Activated CD8-positive, alpha-beta T cell treated with anti-CD3 and anti-CD28 coated beads for 36 hours (primary cell): Measurements from ENCODE around the gene DAPK2. TPM values are rescaled to one million over a fixed set of nuclear protein-coding genes. Genes with fewer than 3 reads are reported as not detected.
A peak's percentile ranks its signal among the peaks of the same experiment; 100 is the strongest.

Experiments used
- ATAC-seq: fragments of 200-7000 bp; cut with Tn5 transposase; one replicate; pipeline ENCODE4 v1.10.0; 2021; ENCODE audit warnings: mild to moderate bottlenecking, moderate library complexity
- CTCF ChIA-PET: fragments of 350-600 bp; sonication (Branson Sonifier 250); formaldehyde crosslinking; loops from one replicate; lab custom pipeline; 2021; ENCODE audit warnings: antibody characterized with exemption; lab: Charles Lee
- POLR2A ChIA-PET: fragments of 350-600 bp; sonication (Branson Sonifier 250); formaldehyde crosslinking; loops from one replicate; lab custom pipeline; 2021; ENCODE audit warnings: antibody characterized with exemption; lab: Charles Lee
- DNase-seq: peaks from one replicate; pipeline ENCODE4 v3.0.0-alpha.2; 2020
- H3K27ac Mint-ChIP-seq: one replicate; pipeline ENCODE4 v1.8.0; 2021; ENCODE audit warnings: mild to moderate bottlenecking, mixed read lengths
- H3K27me3 Mint-ChIP-seq: one replicate; pipeline ENCODE4 v1.8.0; 2021; ENCODE audit warnings: mixed read lengths
- H3K36me3 Mint-ChIP-seq: one replicate; pipeline ENCODE4 v1.8.0; 2021; ENCODE audit warnings: low read depth, mixed read lengths
- H3K4me1 Mint-ChIP-seq: one replicate; pipeline ENCODE4 v1.8.0; 2021; ENCODE audit warnings: low read depth, mixed read lengths
- H3K4me3 Mint-ChIP-seq: one replicate; pipeline ENCODE4 v1.8.0; 2021; ENCODE audit warnings: mild to moderate bottlenecking, moderate library complexity, mixed read lengths
- H3K9me3 Mint-ChIP-seq: one replicate; pipeline ENCODE4 v1.8.0; 2021; ENCODE audit warnings: mixed read lengths
- CTCF ChIP-seq: fragments of 200-600 bp; IDR thresholded peaks from one replicate; pipeline ENCODE4 v1.8.0; 2022; ENCODE audit warnings: antibody characterized with exemption, mild to moderate bottlenecking
- intact Hi-C: fragments of 100-400 bp; cut with micrococcal nuclease; formaldehyde crosslinking; loops from one replicate; pipeline ENCODE4 v1.10.0; 2022
- total RNA-seq, 2 experiments: library from RNA; stranded (reverse); gene quantifications; one replicate each; pipeline ENCODE4 v1.2.3, GENCODE V29; 2021

Gene DAPK2
- total RNA-seq, 2 experiments from 2014 or later = 1.2 to 1.5 TPM

DNA sequence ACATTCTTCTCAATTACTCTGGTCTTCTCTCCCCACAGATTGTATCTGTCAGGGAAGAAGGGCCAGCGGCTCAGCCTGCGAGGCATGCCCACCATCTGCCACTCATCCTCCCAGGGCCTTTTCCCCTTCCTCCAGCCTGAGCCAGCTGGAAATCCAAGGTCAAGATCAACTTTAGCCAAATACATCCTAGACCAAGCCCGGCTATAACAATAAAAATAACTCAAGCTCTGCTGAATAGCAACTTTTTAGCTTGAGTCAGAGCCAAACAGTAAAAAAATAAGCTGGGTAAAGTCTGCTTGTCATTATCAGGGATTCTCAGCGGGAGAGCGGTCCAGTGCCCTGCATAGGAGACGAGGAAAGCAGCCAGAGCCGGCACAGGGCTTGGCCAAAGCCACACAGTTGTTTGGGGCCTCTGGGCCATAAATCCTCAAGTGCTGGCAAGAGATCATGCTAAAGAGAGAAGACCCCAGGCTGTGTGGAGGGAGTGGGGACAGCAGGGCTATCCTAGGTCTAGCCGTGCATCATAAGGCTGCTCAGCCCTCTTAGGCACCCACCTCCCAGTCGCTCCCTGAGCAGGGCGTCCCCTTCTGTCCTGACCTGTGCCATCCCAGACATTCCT, 136.4 kb downstream of the DAPK2 start:
- intact Hi-C loops = no loop called here
- ChIA-PET POLR2A (no interaction called here), CTCF (interaction anchor here (1.7 to 1.9 kb wide), 3 partner anchors 11 to 157 kb away, joined by 4 to 7 read pairs (median 5); no protein-coding TSS in a partner anchor)
- H3K27me3 Mint-ChIP-seq = no peaks in the 10 kb centered on the region
- no peaks in the 10 kb centered on the region for H3K9me3 Mint-ChIP-seq
- H3K36me3 Mint-ChIP-seq = no peaks in the 10 kb centered on the region
- no peak overlapping the region for H3K27ac Mint-ChIP-seq
- ATAC-seq = no peak
- peaks cover 18% of the 10 kb centered on the region for H3K4me1 Mint-ChIP-seq
- TF ChIP-seq CTCF = no peak
- DNase-seq = no peak
- H3K4me3 Mint-ChIP-seq = no peak overlapping the region

- H3K27ac Mint-ChIP-seq = no peak overlapping the region
- no peaks in the 10 kb centered on the region for H3K36me3 Mint-ChIP-seq
- ChIA-PET CTCF (interaction anchor here (0.8 to 1.9 kb wide), 7 partner anchors 12 to 356 kb away, joined by 3 to 7 read pairs (median 4); no protein-coding TSS in a partner anchor), POLR2A (no interaction called here)
- no peak for DNase-seq
- peaks cover 22% of the 10 kb centered on the region for H3K4me1 Mint-ChIP-seq
- TF ChIP-seq CTCF = no peak
- no peaks in the 10 kb centered on the region for H3K9me3 Mint-ChIP-seq
- no peaks in the 10 kb centered on the region for H3K27me3 Mint-ChIP-seq
- intact Hi-C loops = no loop called here
- H3K4me3 Mint-ChIP-seq = no peak overlapping the region
- no peak for ATAC-seq
These were observed 137.3 kb downstream of the DAPK2 start for GRCh38 chr15:63908991-63909390.

GRCh38 chr15:63908281-63908680, 138.0 kb downstream of the DAPK2 start:
- ChIA-PET CTCF (interaction anchor here (1.2 to 1.9 kb wide), 6 partner anchors 12 to 156 kb away, joined by 3 to 7 read pairs (median 4); no protein-coding TSS in a partner anchor), POLR2A (no interaction called here)
- DNase-seq (no peak), ATAC-seq (no peak)
- intact Hi-C loops = no loop called here
- H3K27ac Mint-ChIP-seq = no peak overlapping the region
- H3K4me1 Mint-ChIP-seq = peaks cover 22% of the 10 kb centered on the region
- no peak for TF ChIP-seq CTCF
- H3K27me3 Mint-ChIP-seq = no peaks in the 10 kb centered on the region
- H3K36me3 Mint-ChIP-seq = no peaks in the 10 kb centered on the region
- H3K4me3 Mint-ChIP-seq = no peak overlapping the region
- H3K9me3 Mint-ChIP-seq = no peaks in the 10 kb centered on the region

GRCh38 chr15:63907521-63907920, 138.8 kb downstream of the DAPK2 start:
- no peak overlapping the region for H3K4me3 Mint-ChIP-seq
- no peaks in the 10 kb centered on the region for H3K9me3 Mint-ChIP-seq
- TF ChIP-seq CTCF = no peak
- H3K27ac Mint-ChIP-seq = no peak overlapping the region
- DNase-seq (no peak), ATAC-seq (no peak)
- intact Hi-C loops = no loop called here
- ChIA-PET CTCF (interaction anchor here (2.1 kb wide), 1 partner anchor 38 kb away, joined by 7 read pairs; no protein-coding TSS in a partner anchor), POLR2A (no interaction called here)
- H3K27me3 Mint-ChIP-seq = no peaks in the 10 kb centered on the region
- peaks cover 22% of the 10 kb centered on the region for H3K4me1 Mint-ChIP-seq
- H3K36me3 Mint-ChIP-seq = no peaks in the 10 kb centered on the region

GRCh38 chr15:63906266-63906584, 140.1 kb downstream of the DAPK2 start:
- CTCF ChIA-PET = interaction anchor here (2.1 to 2.7 kb wide), 2 partner anchors 40 to 140 kb away, joined by 7 to 11 read pairs; partner anchors contain the start of gene DAPK2
- TF ChIP-seq CTCF = no peak
- Mint-ChIP-seq H3K4me3 (no peak overlapping the region), H3K27me3 (no peaks in the 10 kb centered on the region), H3K36me3 (no peaks in the 10 kb centered on the region), H3K9me3 (no peaks in the 10 kb centered on the region), H3K27ac (peak overlapping the region; percentile 69), H3K4me1 (peaks cover 22% of the 10 kb centered on the region)
- ATAC-seq = peak; percentile 64
- intact Hi-C loops = no loop called here
- DNase-seq = no peak
- POLR2A ChIA-PET = no interaction called here
